H7 (cell line): ENCODE results near the gene ZMYND8. TPM values are rescaled to one million over a fixed set of nuclear protein-coding genes. Genes with fewer than 3 reads are reported as not detected.
A peak's percentile ranks its signal among the peaks of the same experiment; 100 is the strongest.

Source experiments
- DNase-seq: peaks from one replicate; pipeline ENCODE4 v3.0.0; 2012
- H3K27me3 ChIP-seq: 2 replicates; pipeline ENCODE4 v1.6.0; 2011; ENCODE audit warnings: mild to moderate bottlenecking, low read length; ENCODE audit not compliant: control insufficient read depth, insufficient read depth
- H3K36me3 ChIP-seq: replicated peaks from 2 replicates; pipeline ENCODE4 v1.5.1; 2011; ENCODE audit warnings: low read length; ENCODE audit not compliant: control insufficient read depth, insufficient read depth
- H3K4me3 ChIP-seq: 2 replicates; pipeline ENCODE4 v1.5.1; 2011; ENCODE audit warnings: low read depth, mild to moderate bottlenecking, control low read depth, low read length, moderate library complexity; ENCODE audit not compliant: insufficient read depth
- total RNA-seq: library from RNA; depleted of rRNA; stranded (reverse); fragments of >200 nt; shearing (Covaris generic); gene quantifications from 2 replicates; pipeline ENCODE4 v1.2.3, GENCODE V29; 2014

ZMYND8 gene
- total RNA-seq, 1 experiment from 2014 or later: 28.1 TPM

GRCh38 chr20:47233333-47234188 is 122.9 kb downstream of the ZMYND8 start:
- H3K4me3 ChIP-seq: no peak overlapping the region
- peaks cover 34% of the 10 kb centered on the region for H3K36me3 ChIP-seq
- H3K27me3 ChIP-seq: no peaks in the 10 kb centered on the region
- no peak for DNase-seq

GRCh38 chr20:47232518-47232917 is 124.0 kb downstream of the ZMYND8 start:
- Histone ChIP-seq H3K27me3 (no peaks in the 10 kb centered on the region), H3K36me3 (peaks cover 34% of the 10 kb centered on the region), H3K4me3 (no peak overlapping the region)
- DNase-seq: no peak

GRCh38 chr20:47231382-47232039 is 125.0 kb downstream of the ZMYND8 start:
- DNase-seq: no peak
- Histone ChIP-seq H3K27me3 (no peaks in the 10 kb centered on the region), H3K36me3 (peaks cover 39% of the 10 kb centered on the region), H3K4me3 (no peak overlapping the region)

GRCh38 chr20:47230811-47231256 is 125.7 kb downstream of the ZMYND8 start:
- Histone ChIP-seq H3K27me3 (no peaks in the 10 kb centered on the region), H3K36me3 (peaks cover 39% of the 10 kb centered on the region), H3K4me3 (no peak overlapping the region)
- no peak for DNase-seq

GRCh38 chr20:47228654-47229053 is 127.8 kb downstream of the ZMYND8 start:
- DNase-seq: no peak
- Histone ChIP-seq H3K27me3 (no peaks in the 10 kb centered on the region), H3K4me3 (no peak overlapping the region), H3K36me3 (peaks cover 41% of the 10 kb centered on the region)

DNA sequence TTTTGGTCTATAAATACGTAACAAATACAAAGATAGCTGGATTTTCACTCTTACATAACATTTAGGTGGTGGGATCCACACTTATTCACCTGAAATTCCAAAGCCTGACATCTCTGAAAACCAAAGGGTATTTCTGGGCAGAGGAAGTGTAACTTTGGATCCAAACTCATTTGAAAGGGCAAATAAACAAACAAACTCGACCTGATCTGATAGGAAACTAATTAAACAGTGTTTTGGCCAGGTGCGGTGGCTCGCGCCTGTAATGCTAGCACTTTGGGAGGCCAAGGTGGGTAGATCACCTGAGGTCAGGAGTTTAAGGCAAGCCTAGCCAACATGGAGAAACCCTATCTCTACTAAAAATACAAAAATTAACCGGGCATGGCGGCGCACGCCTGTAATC is 128.9 kb downstream of the ZMYND8 start:
- Histone ChIP-seq H3K36me3 (peaks cover 43% of the 10 kb centered on the region), H3K4me3 (no peak overlapping the region), H3K27me3 (no peaks in the 10 kb centered on the region)
- no peak for DNase-seq

DNA sequence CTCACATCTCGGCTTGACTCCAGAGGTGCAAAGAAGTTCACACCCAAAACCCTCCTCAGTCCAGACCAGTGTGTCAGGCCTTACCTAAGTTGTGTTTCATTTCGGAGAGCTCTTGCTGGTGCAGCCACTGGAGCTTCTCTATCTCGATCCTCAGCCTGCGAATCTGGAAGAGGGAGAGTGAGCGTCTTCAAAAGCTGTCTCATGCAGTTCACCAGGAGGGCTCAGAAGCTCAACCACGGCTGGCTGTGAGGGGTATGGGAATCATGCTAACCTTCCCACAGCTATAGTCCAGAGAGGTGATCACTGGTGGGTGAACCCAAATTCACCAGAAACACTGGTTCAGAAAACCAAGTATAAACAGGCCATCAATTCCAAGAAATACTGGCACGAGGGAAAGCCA is 129.4 kb downstream of the ZMYND8 start:
- Histone ChIP-seq H3K27me3 (no peaks in the 10 kb centered on the region), H3K4me3 (no peak overlapping the region), H3K36me3 (peaks cover 43% of the 10 kb centered on the region)
- DNase-seq: no peak

DNA sequence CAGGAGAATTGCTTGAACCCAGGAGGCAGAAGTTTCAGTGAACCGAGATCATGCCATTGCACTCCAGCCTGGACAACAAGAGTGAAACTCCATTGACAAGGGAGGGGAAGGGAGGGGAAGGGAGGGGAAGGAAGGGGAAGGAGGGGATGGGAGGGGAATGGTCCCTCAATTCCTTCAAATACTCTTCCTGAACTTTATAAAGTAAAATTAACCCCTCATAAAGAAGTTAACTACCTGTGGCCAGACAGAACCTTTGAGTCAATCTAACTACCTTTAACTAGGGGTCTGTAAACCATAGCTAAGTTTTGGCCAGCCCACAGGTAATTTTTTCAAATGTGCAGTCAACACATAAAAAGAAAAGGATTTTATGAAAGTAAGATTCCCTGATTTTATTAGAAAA is 131.0 kb downstream of the ZMYND8 start:
- Histone ChIP-seq H3K27me3 (no peaks in the 10 kb centered on the region), H3K4me3 (no peak overlapping the region), H3K36me3 (peaks cover 45% of the 10 kb centered on the region)
- DNase-seq: no peak

DNA sequence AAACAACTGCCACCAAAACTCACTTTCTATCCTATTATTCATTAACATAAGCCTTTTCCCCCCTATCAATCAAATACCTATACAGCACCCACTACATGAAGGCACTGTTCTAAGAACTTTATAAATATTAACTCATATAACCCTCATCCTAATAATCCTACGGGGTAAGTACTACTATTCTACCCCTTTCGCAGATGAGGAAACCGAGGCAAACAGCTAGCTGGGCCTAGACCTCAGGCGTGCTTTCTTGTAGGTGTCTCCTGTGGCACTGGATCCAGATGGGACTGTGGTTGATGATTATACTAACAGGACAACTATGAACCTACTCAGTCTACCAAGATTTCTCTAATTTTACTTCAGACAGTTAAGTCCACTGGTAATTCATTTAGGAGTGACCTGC is 131.6 kb downstream of the ZMYND8 start:
- no peak overlapping the region for H3K4me3 ChIP-seq
- peaks cover 46% of the 10 kb centered on the region for H3K36me3 ChIP-seq
- no peaks in the 10 kb centered on the region for H3K27me3 ChIP-seq
- no peak for DNase-seq

DNA sequence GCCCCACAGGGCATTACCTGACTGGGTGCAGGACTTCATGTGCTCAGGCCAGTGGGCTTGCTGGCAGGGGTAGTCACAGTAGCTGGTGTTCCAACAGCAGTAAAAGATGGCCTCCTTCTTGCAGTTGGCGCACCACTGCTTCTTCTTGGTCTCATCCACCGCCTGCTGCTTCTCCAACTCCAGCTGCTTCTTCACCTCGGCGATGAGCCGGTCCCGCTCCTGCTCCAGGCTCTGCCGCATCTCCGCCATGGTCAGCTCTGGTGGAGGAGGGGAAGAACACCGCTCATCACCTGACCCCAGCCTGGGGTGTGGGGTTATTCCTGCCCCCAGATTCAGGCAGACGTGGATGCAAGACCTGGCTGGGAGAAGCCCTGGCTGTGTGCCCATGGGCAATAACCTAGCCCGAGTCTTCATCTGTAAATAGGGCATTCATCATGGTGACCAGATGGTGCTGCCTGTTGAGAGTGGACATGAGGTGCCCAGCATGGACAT is 132.2 kb downstream of the ZMYND8 start:
- H3K27me3 ChIP-seq: no peaks in the 10 kb centered on the region
- H3K4me3 ChIP-seq: no peak overlapping the region
- H3K36me3 ChIP-seq: peaks cover 47% of the 10 kb centered on the region
- DNase-seq: no peak

- H3K36me3 ChIP-seq: peaks cover 45% of the 10 kb centered on the region
- no peak for DNase-seq
- no peak overlapping the region for H3K4me3 ChIP-seq
- H3K27me3 ChIP-seq: no peaks in the 10 kb centered on the region
Measured at GRCh38 chr20:47223896-47224295, 132.6 kb downstream of the ZMYND8 start.

GRCh38 chr20:47222468-47223119 is 133.9 kb downstream of the ZMYND8 start:
- Histone ChIP-seq H3K4me3 (no peak overlapping the region), H3K27me3 (no peaks in the 10 kb centered on the region), H3K36me3 (peaks cover 47% of the 10 kb centered on the region)
- DNase-seq: no peak

DNA sequence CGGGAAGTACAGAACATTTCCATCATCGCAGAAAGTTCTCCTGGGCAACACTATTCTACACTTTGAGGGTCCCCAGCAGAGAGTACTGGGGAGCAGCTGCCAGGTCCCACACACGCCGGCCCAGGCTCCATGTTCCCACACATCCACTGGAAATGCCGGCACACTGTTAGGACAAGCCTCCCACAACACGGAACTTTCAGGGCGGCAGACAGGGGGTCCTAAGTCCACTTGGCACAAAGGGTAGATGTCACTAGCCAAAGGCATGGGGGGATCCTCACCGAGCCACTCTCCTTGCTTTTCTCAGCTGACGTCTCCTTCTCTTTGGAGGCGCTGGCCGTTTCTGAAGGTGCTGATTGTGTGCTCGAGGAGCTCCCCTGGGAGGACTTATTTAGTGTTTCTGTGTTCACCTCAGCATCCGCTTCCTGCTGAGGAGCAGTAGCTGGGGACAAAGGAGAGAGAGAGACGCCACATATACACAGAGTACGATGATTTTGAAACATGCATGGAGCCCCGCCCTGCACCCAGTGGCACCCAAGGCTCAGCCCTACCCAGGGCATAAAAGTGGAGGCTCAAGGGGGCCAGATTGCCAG is 135.4 kb downstream of the ZMYND8 start:
- H3K36me3 ChIP-seq: peaks cover 42% of the 10 kb centered on the region
- DNase-seq: no peak
- no peak overlapping the region for H3K4me3 ChIP-seq
- H3K27me3 ChIP-seq: no peaks in the 10 kb centered on the region

- Histone ChIP-seq H3K27me3 (no peaks in the 10 kb centered on the region), H3K4me3 (no peak overlapping the region), H3K36me3 (peaks cover 42% of the 10 kb centered on the region)
- DNase-seq: peak; percentile 78
Measured at GRCh38 chr20:47220161-47220582, 136.3 kb downstream of the ZMYND8 start.
